ENCODE measurements around the gene C1orf53. TPM values are rescaled to one million over a fixed set of nuclear protein-coding genes. Genes with fewer than 3 reads are reported as not detected.

The C1orf53 gene
- total and polyA plus RNA-seq, 2 donors from 2014 or later: 8.4 to 8.9 TPM

DNA sequence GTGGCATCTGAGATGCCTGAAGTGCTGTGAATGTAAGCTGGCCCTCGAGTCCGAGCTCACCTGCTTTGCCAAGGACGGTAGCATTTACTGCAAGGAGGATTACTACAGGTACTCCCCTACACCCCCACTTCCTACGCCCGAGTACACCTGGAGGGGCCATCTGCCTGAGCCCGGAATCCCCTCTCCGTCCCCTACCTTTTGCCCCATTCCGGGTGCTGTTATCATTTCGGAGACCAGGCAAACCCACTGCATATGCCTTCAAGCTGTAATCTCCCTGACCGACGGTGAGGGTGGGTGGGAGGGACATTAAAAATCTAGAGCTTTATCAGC lies 17.6 kb downstream of the C1orf53 start:
- TF ChIP-seq, protein P1, sequence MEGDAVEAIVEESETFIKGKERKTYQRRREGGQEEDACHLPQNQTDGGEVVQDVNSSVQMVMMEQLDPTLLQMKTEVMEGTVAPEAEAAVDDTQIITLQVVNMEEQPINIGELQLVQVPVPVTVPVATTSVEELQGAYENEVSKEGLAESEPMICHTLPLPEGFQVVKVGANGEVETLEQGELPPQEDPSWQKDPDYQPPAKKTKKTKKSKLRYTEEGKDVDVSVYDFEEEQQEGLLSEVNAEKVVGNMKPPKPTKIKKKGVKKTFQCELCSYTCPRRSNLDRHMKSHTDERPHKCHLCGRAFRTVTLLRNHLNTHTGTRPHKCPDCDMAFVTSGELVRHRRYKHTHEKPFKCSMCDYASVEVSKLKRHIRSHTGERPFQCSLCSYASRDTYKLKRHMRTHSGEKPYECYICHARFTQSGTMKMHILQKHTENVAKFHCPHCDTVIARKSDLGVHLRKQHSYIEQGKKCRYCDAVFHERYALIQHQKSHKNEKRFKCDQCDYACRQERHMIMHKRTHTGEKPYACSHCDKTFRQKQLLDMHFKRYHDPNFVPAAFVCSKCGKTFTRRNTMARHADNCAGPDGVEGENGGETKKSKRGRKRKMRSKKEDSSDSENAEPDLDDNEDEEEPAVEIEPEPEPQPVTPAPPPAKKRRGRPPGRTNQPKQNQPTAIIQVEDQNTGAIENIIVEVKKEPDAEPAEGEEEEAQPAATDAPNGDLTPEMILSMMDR (IDR thresholded peaks at IDR 0.05; ENCODE audit: borderline replicate concordance, extremely low read depth, insufficient read depth): no peak
- no peak for FAIRE-seq
- peak in 2 of 5 donors; percentile 30 to 43 for DNase-seq
- peaks cover 0 to 14% (median 7%) of the 10 kb centered on the region in 3 donors for H3K4me1 ChIP-seq (ENCODE audit: control insufficient read depth in 2 of 3, insufficient read depth in 2 of 3, low read depth in 1 of 3, low read length in 3 of 3)
- H3K36me3 ChIP-seq (ENCODE audit: control insufficient read depth in 2 of 3, insufficient read depth in 3 of 3, low read length in 3 of 3): no peaks in the 10 kb centered on the region
- intact Hi-C loops (cut with DNase I): no loop called here
- H3K9me3 ChIP-seq (ENCODE audit: control insufficient read depth in 2 of 3, insufficient read depth in 1 of 3, low read length in 3 of 3): peaks cover 0 to 3% (median 0%) of the 10 kb centered on the region in 3 donors
- peaks cover 70% of the 10 kb centered on the region for H3K27me3 ChIP-seq (ENCODE audit: control insufficient read depth, insufficient read depth, low read length)
- H3K27ac ChIP-seq (ENCODE audit: low read depth in 2 of 2, low read length in 2 of 2): no peak overlapping the region
- H3K9ac ChIP-seq (ENCODE audit: low read length in 3 of 3): no peak overlapping the region
- no peak overlapping the region for H3K4me3 ChIP-seq (ENCODE audit: low read length in 3 of 3)

DNA sequence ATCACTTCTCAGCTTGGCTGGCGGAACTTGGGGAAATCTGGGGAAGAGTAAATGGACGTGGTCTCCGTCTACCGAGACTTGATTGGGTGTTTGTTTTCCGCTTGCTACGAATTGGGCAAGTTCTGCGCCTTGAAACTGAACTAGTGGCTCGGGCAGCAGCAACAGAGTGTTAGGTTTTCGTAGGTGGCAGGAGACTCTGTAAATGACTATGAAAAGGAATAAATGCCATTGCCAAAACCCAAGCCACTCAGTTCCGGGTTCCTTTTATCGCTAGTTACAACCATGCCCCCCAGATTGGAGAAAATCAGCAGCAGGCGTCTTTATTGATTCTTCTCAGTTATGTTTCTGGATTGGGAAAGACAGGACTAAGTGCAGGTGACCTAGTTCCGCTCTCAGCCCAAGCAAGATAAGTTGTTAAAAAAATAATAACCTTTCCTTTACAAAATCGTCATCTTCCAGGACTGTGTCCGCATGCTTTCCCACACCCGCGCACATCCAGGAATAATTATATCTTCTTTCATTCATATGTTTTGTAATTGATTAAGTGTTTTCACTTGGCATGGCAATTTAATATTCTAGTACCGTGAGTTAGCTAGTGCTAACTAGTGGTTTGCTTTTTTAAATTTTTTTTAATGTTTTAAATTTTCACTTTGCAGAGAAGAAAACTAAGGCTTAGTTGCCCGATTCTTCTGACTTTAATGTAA lies 18.1 kb downstream of the C1orf53 start:
- TF ChIP-seq, protein P1 (IDR thresholded peaks at IDR 0.05; ENCODE audit: borderline replicate concordance, extremely low read depth, insufficient read depth): no peak
- DNase-seq: peak in 1 of 5 donors; percentile 50
- Histone ChIP-seq H3K27ac (ENCODE audit: low read depth in 2 of 2, low read length in 2 of 2) (no peak overlapping the region), H3K4me3 (ENCODE audit: low read length in 3 of 3) (no peak overlapping the region), H3K4me1 (ENCODE audit: control insufficient read depth in 2 of 3, insufficient read depth in 2 of 3, low read depth in 1 of 3, low read length in 3 of 3) (peaks cover 0 to 14% (median 7%) of the 10 kb centered on the region in 3 donors), H3K27me3 (ENCODE audit: control insufficient read depth, insufficient read depth, low read length) (peaks cover 65% of the 10 kb centered on the region), H3K9ac (ENCODE audit: low read length in 3 of 3) (no peak overlapping the region), H3K9me3 (ENCODE audit: control insufficient read depth in 2 of 3, insufficient read depth in 1 of 3, low read length in 3 of 3) (peaks cover 0 to 3% (median 0%) of the 10 kb centered on the region in 3 donors), H3K36me3 (ENCODE audit: control insufficient read depth in 2 of 3, insufficient read depth in 3 of 3, low read length in 3 of 3) (no peaks in the 10 kb centered on the region)
- FAIRE-seq: no peak
- intact Hi-C loops (cut with DNase I): no loop called here

DNA sequence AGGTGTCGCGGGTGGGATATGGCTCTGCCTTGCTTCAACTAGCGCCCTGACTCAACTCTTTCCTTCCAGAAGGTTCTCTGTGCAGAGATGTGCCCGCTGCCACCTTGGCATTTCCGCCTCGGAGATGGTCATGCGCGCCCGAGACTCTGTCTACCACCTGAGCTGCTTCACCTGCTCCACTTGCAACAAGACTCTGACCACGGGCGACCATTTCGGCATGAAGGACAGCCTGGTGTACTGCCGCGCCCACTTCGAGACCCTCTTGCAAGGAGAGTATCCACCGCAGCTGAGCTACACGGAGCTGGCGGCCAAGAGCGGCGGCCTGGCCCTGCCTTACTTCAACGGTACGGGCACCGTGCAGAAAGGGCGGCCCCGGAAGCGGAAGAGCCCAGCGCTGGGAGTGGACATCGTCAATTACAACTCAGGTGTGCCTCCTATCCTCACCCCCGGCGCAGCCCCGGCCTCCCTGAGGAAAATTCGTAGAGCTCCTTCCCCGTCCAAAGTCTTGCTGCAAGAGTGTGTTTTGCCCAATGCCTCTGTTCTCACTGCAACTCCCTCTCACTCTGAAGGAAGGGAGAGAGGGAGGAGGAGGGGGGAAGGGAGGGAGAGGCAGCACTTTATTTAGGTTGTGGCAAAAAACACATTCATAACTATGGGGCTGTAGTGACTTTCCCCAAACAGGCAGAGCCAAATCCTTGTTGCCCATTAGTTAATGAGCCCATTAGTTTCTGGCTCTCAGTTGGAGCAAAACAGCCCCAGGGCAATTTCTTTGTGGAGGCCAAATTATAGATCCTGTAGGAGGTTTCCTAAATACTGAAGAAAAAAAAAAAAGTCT lies 19.0 kb downstream of the C1orf53 start:
- TF ChIP-seq, protein P1 (IDR thresholded peaks at IDR 0.05; ENCODE audit: borderline replicate concordance, extremely low read depth, insufficient read depth): no peak
- no peaks in the 10 kb centered on the region for H3K36me3 ChIP-seq (ENCODE audit: control insufficient read depth in 2 of 3, insufficient read depth in 3 of 3, low read length in 3 of 3)
- DNase-seq (peak in 3 of 5 donors; percentile 46 to 60 (median 50)), FAIRE-seq (no peak)
- H3K27me3 ChIP-seq (ENCODE audit: control insufficient read depth, insufficient read depth, low read length): peaks cover 62% of the 10 kb centered on the region
- no peak overlapping the region for H3K27ac ChIP-seq (ENCODE audit: low read depth in 2 of 2, low read length in 2 of 2)
- peaks cover 0 to 9% (median 7%) of the 10 kb centered on the region in 3 donors for H3K4me1 ChIP-seq (ENCODE audit: control insufficient read depth in 2 of 3, insufficient read depth in 2 of 3, low read depth in 1 of 3, low read length in 3 of 3)
- H3K4me3 ChIP-seq (ENCODE audit: low read length in 3 of 3): no peak overlapping the region
- intact Hi-C loops (cut with DNase I): no loop called here
- peaks cover 0 to 3% (median 0%) of the 10 kb centered on the region in 3 donors for H3K9me3 ChIP-seq (ENCODE audit: control insufficient read depth in 2 of 3, insufficient read depth in 1 of 3, low read length in 3 of 3)
- no peak overlapping the region for H3K9ac ChIP-seq (ENCODE audit: low read length in 3 of 3)

Measured in kidney (tissue), 14 donors.